HCT116 (cell line): ENCODE data around the gene GAS2.

Source experiments
- CTCF ChIP-seq, 3 experiments: fragments of 200-600 bp in 1 of 3; sonication (generic) in 1 of 3; IDR thresholded peaks in 2 of 3; conservative IDR thresholded peaks in 1 of 3; 2 replicates each; pipeline ENCODE4 v1.5.1; 2012 to 2017; ENCODE audit warnings: low read depth in 2 of 3, low read length in 2 of 3, antibody characterized with exemption in 1 of 3, borderline replicate concordance in 1 of 3, control low read depth in 1 of 3, mild to moderate bottlenecking in 1 of 3, mixed read lengths in 1 of 3, mixed run types in 1 of 3, moderate library complexity in 1 of 3; ENCODE audit not compliant: insufficient read depth in 1 of 3
- EZH2 ChIP-seq: fragments of 200-600 bp; sonication (generic); IDR thresholded peaks from 2 replicates; pipeline ENCODE4 v1.6.1; 2017; ENCODE audit warnings: antibody characterized with exemption, mixed run types
- EZH2phosphoT487 ChIP-seq: fragments of 200-600 bp; IDR thresholded peaks from 2 replicates; pipeline ENCODE4 v1.6.1; 2018; ENCODE audit warnings: antibody characterized with exemption, borderline replicate concordance
- JUND ChIP-seq: IDR thresholded peaks from 2 replicates; pipeline ENCODE4 v1.6.1; 2012
- POLR2A ChIP-seq: IDR thresholded peaks from 2 replicates; pipeline ENCODE4 v1.7.0; 2011; ENCODE audit warnings: borderline replicate concordance; ENCODE audit not compliant: insufficient read depth, insufficient read length; ENCODE audit errors: extremely low read depth
- POLR2AphosphoS5 ChIP-seq: IDR thresholded peaks from 2 replicates; pipeline ENCODE4 v1.6.1; 2011; ENCODE audit warnings: mild to moderate bottlenecking, low read depth, low read length, moderate library complexity
- REST ChIP-seq: IDR thresholded peaks from 2 replicates; pipeline ENCODE4 v1.6.1; 2012; ENCODE audit warnings: low read depth
- SP1 ChIP-seq: IDR thresholded peaks from 2 replicates; pipeline ENCODE4 v1.6.1; 2012; ENCODE audit warnings: low read depth
- SRF ChIP-seq: IDR thresholded peaks from 2 replicates; pipeline ENCODE4 v1.6.1; 2012; ENCODE audit warnings: low read depth
- TCF7L2 ChIP-seq: IDR thresholded peaks from 2 replicates; pipeline ENCODE4 v1.7.0; 2011; ENCODE audit warnings: borderline replicate concordance, inconsistent platforms; ENCODE audit not compliant: insufficient read depth, insufficient read length; ENCODE audit errors: extremely low read depth
- ZBTB33 ChIP-seq: IDR thresholded peaks from 2 replicates; pipeline ENCODE4 v1.6.1; 2011; ENCODE audit warnings: mild to moderate bottlenecking, low read length, moderate library complexity; ENCODE audit not compliant: insufficient replicate concordance; ENCODE audit errors: extremely low read depth
- ZNF274 ChIP-seq: fragments of 200-500 bp; sonication (Bioruptor generic); IDR thresholded peaks from 2 replicates; pipeline ENCODE4 v1.6.1; 2014; ENCODE audit warnings: mild to moderate bottlenecking, low read depth, low read length, inconsistent platforms

- no peak for TF ChIP-seq JUND
- TF ChIP-seq ZNF274: no peak
- TF ChIP-seq CTCF (IDR thresholded peaks at IDR 0.05 in 2 of 3, conservative IDR thresholded peaks at IDR 0.05 in 1 of 3; ENCODE audit: borderline replicate concordance in 1 of 3, insufficient read depth in 1 of 3, low read depth in 2 of 3, low read length in 2 of 3): no peak
- TF ChIP-seq REST: no peak
- no peak for TF ChIP-seq POLR2AphosphoS5
- no peak for TF ChIP-seq EZH2phosphoT487
- no peak for TF ChIP-seq TCF7L2
- no peak for TF ChIP-seq SP1
- TF ChIP-seq EZH2: no peak
- no peak for TF ChIP-seq ZBTB33
- no peak for TF ChIP-seq POLR2A
- TF ChIP-seq SRF: no peak
Observed at GRCh38 chr11:22807855-22808570, 141.6 kb downstream of the GAS2 start.
